H1 (cell line): ENCODE results near the gene PBX3. TPM values are rescaled to one million over a fixed set of nuclear protein-coding genes. Genes with fewer than 3 reads are reported as not detected.

ENCODE experiments used
- ASH2L ChIP-seq: fragments of 200-600, 300-600 bp; sonication (generic); IDR thresholded peaks from one replicate; pipeline ENCODE4 v1.7.1; 2017; ENCODE audit warnings: low read length
- GTF2F1 ChIP-seq: IDR thresholded peaks from 2 replicates; pipeline ENCODE4 v1.6.1; 2012; ENCODE audit warnings: low read depth, low read length, improper control_type of control experiment, borderline replicate concordance
- KDM5A ChIP-seq: fragments of 200-600 bp; IDR thresholded peaks from 2 replicates; pipeline ENCODE4 v1.7.1; 2012; ENCODE audit warnings: mild to moderate bottlenecking, low read length, inconsistent platforms, mixed read lengths
- POU5F1 ChIP-seq: IDR thresholded peaks from 2 replicates; pipeline ENCODE4 v1.6.1; 2011; ENCODE audit warnings: low read depth, mild to moderate bottlenecking, low read length, moderate library complexity
- RXRA ChIP-seq: IDR thresholded peaks from 2 replicates; pipeline ENCODE4 v1.6.1; 2011; ENCODE audit warnings: low read depth, mild to moderate bottlenecking, low read length, moderate library complexity; ENCODE audit not compliant: insufficient read depth
- SIN3A ChIP-seq, 2 experiments: IDR thresholded peaks in 1 of 2; conservative IDR thresholded peaks in 1 of 2; 2 replicates each; pipeline ENCODE4 v1.6.1; 2011 to 2012; ENCODE audit warnings: low read length in 2 of 2, improper control_type of control experiment in 1 of 2, low read depth in 1 of 2, mild to moderate bottlenecking in 1 of 2
- SIRT6 ChIP-seq: IDR thresholded peaks from one replicate; pipeline ENCODE4 v1.7.1; 2012; ENCODE audit warnings: low read length, inconsistent platforms
- SP1 ChIP-seq: IDR thresholded peaks from 2 replicates; pipeline ENCODE4 v1.6.1; 2011; ENCODE audit warnings: low read depth, low read length
- SP2 ChIP-seq: IDR thresholded peaks from 2 replicates; pipeline ENCODE4 v1.6.1; 2012; ENCODE audit warnings: mild to moderate bottlenecking, low read length, inconsistent platforms
- SRF ChIP-seq: IDR thresholded peaks from 2 replicates; pipeline ENCODE4 v1.6.1; 2011; ENCODE audit warnings: mild to moderate bottlenecking, low read depth, low read length, moderate library complexity
- polyA plus RNA-seq, 7 experiments: library from polyadenylated mRNA; depleted of rRNA in 3 of 7; stranded (reverse) in 5 of 7; unstranded in 2 of 7; fragments of >200 nt in 5 of 7; fragments of 200-250 nt in 2 of 7; gene quantifications; 1 replicate in 5 of 7; 2 replicates in 1 of 7; 4 replicates in 1 of 7; pipeline versions ENCODE4 v1.2.1 to v1.2.3, GENCODE V29; 2011 to 2013; ENCODE audit warnings: missing spikeins in 2 of 7, mixed read lengths in 2 of 7
- total RNA-seq: library from RNA; stranded (reverse); fragmentation: NEBNext Ultra II Directional; extraction: Animal tissue kit (Norgen Biotek cat#: 25700); gene quantifications from 2 replicates; pipeline ENCODE4 v1.2.1, GENCODE V29; 2021
- TF ChIP-seq, protein P1 (sequence below): fragments of 300-600 bp; sonication (generic); IDR thresholded peaks from 2 replicates; pipeline ENCODE4 v1.7.1; 2012; ENCODE audit warnings: low read length, moderate library complexity, mild to moderate bottlenecking, inconsistent platforms; ENCODE audit not compliant: insufficient replicate concordance

PBX3 gene
- total and polyA plus RNA-seq, 2 of the 8 experiments (the other 6 are each of a cell fraction or from before 2014, with no cell fraction given) = 22.7 to 44.3 TPM

DNA sequence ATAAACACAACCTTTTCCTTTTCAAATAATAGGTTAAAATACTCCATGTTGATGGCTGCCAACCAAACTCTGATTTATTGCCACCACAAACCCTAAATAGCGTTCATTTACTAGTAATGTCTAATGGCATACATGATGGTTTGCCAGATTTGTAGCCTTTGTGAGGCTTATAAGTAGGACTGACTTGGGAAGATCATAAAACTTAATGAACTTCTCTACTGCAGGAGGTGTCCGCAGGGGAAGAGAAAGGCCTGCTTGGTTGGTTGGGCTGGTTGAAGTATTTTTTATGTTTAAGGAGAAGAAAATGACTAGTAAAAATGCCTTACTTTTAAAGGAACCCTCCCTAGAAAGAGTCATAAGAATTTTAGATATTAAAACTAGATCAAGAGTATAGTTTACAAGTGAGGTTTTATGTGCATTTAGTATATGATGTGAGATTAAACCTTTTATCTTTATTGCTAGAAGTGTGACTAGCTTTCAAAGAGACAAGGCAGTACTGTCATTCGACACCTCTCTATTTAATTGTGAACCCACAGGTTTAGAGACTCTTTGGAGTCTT lies 5.0 kb downstream of the PBX3 start (continued):
- TF ChIP-seq, protein P1, sequence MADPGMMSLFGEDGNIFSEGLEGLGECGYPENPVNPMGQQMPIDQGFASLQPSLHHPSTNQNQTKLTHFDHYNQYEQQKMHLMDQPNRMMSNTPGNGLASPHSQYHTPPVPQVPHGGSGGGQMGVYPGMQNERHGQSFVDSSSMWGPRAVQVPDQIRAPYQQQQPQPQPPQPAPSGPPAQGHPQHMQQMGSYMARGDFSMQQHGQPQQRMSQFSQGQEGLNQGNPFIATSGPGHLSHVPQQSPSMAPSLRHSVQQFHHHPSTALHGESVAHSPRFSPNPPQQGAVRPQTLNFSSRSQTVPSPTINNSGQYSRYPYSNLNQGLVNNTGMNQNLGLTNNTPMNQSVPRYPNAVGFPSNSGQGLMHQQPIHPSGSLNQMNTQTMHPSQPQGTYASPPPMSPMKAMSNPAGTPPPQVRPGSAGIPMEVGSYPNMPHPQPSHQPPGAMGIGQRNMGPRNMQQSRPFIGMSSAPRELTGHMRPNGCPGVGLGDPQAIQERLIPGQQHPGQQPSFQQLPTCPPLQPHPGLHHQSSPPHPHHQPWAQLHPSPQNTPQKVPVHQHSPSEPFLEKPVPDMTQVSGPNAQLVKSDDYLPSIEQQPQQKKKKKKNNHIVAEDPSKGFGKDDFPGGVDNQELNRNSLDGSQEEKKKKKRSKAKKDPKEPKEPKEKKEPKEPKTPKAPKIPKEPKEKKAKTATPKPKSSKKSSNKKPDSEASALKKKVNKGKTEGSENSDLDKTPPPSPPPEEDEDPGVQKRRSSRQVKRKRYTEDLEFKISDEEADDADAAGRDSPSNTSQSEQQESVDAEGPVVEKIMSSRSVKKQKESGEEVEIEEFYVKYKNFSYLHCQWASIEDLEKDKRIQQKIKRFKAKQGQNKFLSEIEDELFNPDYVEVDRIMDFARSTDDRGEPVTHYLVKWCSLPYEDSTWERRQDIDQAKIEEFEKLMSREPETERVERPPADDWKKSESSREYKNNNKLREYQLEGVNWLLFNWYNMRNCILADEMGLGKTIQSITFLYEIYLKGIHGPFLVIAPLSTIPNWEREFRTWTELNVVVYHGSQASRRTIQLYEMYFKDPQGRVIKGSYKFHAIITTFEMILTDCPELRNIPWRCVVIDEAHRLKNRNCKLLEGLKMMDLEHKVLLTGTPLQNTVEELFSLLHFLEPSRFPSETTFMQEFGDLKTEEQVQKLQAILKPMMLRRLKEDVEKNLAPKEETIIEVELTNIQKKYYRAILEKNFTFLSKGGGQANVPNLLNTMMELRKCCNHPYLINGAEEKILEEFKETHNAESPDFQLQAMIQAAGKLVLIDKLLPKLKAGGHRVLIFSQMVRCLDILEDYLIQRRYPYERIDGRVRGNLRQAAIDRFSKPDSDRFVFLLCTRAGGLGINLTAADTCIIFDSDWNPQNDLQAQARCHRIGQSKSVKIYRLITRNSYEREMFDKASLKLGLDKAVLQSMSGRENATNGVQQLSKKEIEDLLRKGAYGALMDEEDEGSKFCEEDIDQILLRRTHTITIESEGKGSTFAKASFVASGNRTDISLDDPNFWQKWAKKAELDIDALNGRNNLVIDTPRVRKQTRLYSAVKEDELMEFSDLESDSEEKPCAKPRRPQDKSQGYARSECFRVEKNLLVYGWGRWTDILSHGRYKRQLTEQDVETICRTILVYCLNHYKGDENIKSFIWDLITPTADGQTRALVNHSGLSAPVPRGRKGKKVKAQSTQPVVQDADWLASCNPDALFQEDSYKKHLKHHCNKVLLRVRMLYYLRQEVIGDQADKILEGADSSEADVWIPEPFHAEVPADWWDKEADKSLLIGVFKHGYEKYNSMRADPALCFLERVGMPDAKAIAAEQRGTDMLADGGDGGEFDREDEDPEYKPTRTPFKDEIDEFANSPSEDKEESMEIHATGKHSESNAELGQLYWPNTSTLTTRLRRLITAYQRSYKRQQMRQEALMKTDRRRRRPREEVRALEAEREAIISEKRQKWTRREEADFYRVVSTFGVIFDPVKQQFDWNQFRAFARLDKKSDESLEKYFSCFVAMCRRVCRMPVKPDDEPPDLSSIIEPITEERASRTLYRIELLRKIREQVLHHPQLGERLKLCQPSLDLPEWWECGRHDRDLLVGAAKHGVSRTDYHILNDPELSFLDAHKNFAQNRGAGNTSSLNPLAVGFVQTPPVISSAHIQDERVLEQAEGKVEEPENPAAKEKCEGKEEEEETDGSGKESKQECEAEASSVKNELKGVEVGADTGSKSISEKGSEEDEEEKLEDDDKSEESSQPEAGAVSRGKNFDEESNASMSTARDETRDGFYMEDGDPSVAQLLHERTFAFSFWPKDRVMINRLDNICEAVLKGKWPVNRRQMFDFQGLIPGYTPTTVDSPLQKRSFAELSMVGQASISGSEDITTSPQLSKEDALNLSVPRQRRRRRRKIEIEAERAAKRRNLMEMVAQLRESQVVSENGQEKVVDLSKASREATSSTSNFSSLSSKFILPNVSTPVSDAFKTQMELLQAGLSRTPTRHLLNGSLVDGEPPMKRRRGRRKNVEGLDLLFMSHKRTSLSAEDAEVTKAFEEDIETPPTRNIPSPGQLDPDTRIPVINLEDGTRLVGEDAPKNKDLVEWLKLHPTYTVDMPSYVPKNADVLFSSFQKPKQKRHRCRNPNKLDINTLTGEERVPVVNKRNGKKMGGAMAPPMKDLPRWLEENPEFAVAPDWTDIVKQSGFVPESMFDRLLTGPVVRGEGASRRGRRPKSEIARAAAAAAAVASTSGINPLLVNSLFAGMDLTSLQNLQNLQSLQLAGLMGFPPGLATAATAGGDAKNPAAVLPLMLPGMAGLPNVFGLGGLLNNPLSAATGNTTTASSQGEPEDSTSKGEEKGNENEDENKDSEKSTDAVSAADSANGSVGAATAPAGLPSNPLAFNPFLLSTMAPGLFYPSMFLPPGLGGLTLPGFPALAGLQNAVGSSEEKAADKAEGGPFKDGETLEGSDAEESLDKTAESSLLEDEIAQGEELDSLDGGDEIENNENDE = no peak
- no peak for TF ChIP-seq SIRT6
- no peak for TF ChIP-seq RXRA
- no peak for TF ChIP-seq POU5F1
- TF ChIP-seq KDM5A = no peak
- no peak for TF ChIP-seq SP2
- no peak for TF ChIP-seq SP1
- no peak for TF ChIP-seq ASH2L
- TF ChIP-seq SRF = no peak
- no peak for TF ChIP-seq GTF2F1
- no peak for TF ChIP-seq SIN3A (conservative IDR thresholded peaks at IDR 0.05 in 1 of 2, IDR thresholded peaks at IDR 0.05 in 1 of 2; ENCODE audit: low read depth in 1 of 2, low read length in 2 of 2)
